Lung (tissue), 12 donors: ENCODE results near the gene PHETA1. TPM values are rescaled to one million over a fixed set of nuclear protein-coding genes. Genes with fewer than 3 reads are reported as not detected.

ENCODE experiments used
- ATAC-seq: fragments of 200-7000 bp; cut with Tn5 transposase; one replicate; pipeline ENCODE4 v1.9.1; 2020; ENCODE audit warnings: moderate number of reproducible peaks; ENCODE audit not compliant: insufficient read depth, low FRiP score
- DNase-seq, 3 donors: peaks; one replicate each; pipeline ENCODE4 v3.0.0-alpha.2; 2013 to 2017
- H3K27ac ChIP-seq, 2 donors: one replicate each; pipeline ENCODE4 v1.5.1; 2013; ENCODE audit warnings: mild to moderate bottlenecking in 2 of 2, moderate library complexity in 2 of 2, control low read depth in 1 of 2, inconsistent platforms in 1 of 2, low read depth in 1 of 2, low read length in 1 of 2
- H3K27me3 ChIP-seq, 3 donors: one replicate each; pipeline ENCODE4 v1.5.1; 2013; ENCODE audit warnings: low read length in 2 of 3; ENCODE audit not compliant: control insufficient read depth in 3 of 3, insufficient read depth in 3 of 3
- H3K36me3 ChIP-seq, 4 donors: one replicate each; pipeline ENCODE4 v1.5.1; 2013; ENCODE audit warnings: low read length in 4 of 4, mild to moderate bottlenecking in 1 of 4, moderate library complexity in 1 of 4; ENCODE audit not compliant: control insufficient read depth in 4 of 4, insufficient read depth in 4 of 4
- H3K4me1 ChIP-seq, 5 donors: one replicate each; pipeline ENCODE4 v1.5.1; 2013; ENCODE audit warnings: low read length in 5 of 5, mild to moderate bottlenecking in 2 of 5, moderate library complexity in 1 of 5; ENCODE audit not compliant: control insufficient read depth in 5 of 5, insufficient read depth in 5 of 5
- H3K4me3 ChIP-seq: one replicate; pipeline ENCODE4 v1.5.1; 2013; ENCODE audit warnings: mild to moderate bottlenecking, control low read depth, moderate library complexity
- H3K9ac ChIP-seq, 2 donors: one replicate each; pipeline ENCODE4 v1.5.1; 2013; ENCODE audit warnings: low read length in 2 of 2, control low read depth in 1 of 2; ENCODE audit not compliant: insufficient read depth in 1 of 2
- H3K9me3 ChIP-seq, 4 donors: one replicate each; pipeline ENCODE4 v1.5.1; 2013; ENCODE audit warnings: low read length in 3 of 4, mild to moderate bottlenecking in 1 of 4, moderate library complexity in 1 of 4; ENCODE audit not compliant: control insufficient read depth in 4 of 4, insufficient read depth in 3 of 4
- CTCF ChIP-seq: IDR thresholded peaks from 2 replicates; pipeline ENCODE4 v1.5.1; 2012; ENCODE audit warnings: mild to moderate bottlenecking; ENCODE audit errors: control extremely low read depth, extremely low read depth
- WGBS, 2 donors: extraction: QIAGEN DNeasy Blood & Tissue Kit; methylation state at CpG; one replicate each; pipeline ENCODE4 v1.1.7; 2013; 5-methylcytosine and 5-hydroxymethylcytosine counted together
- polyA plus RNA-seq, 2 donors: library from polyadenylated mRNA; stranded (reverse); fragments of 200-250 nt; gene quantifications; one replicate each; pipeline ENCODE4 v1.2.1, GENCODE V29; 2013
- total RNA-seq, 2 donors: library from RNA; depleted of rRNA in 1 of 2; stranded (reverse); fragments of >200 nt in 1 of 2; gene quantifications; one replicate each; pipeline ENCODE4 v1.2.1, GENCODE V29; 2014 to 2021
- donor health status: control.
- donor health status: control.
- donor health status: Bipolar disorder and iron deficiency.
- donor health status: healthy.
- donor health status: DM: yes; HTN: yes; CAD: no.

Gene PHETA1
- total and polyA plus RNA-seq, 4 donors = 3.1 to 15.4 (median 13.2) TPM

- WGBS, 2 donors = 83 to 92% methylated on average over 12 of the region's 12 CpGs
- DNase-seq (no peak), ATAC-seq (no peak)
- Histone ChIP-seq H3K9ac (no peak overlapping the region), H3K4me3 (no peak overlapping the region), H3K36me3 (no peaks in the 10 kb centered on the region), H3K4me1 (no peaks in the 10 kb centered on the region), H3K9me3 (peaks cover 0 to 2% (median 0%) of the 10 kb centered on the region in 4 donors), H3K27me3 (no peaks in the 10 kb centered on the region), H3K27ac (no peak overlapping the region)
- TF ChIP-seq CTCF = no peak
Observed at GRCh38 chr12:111328138-111328537, 40.8 kb downstream of the PHETA1 start.

- no peak for TF ChIP-seq CTCF
- Histone ChIP-seq H3K4me1 (no peaks in the 10 kb centered on the region), H3K27me3 (no peaks in the 10 kb centered on the region), H3K9ac (no peak overlapping the region), H3K36me3 (no peaks in the 10 kb centered on the region), H3K4me3 (no peak overlapping the region), H3K27ac (no peak overlapping the region), H3K9me3 (peaks cover 0 to 2% (median 0%) of the 10 kb centered on the region in 4 donors)
- WGBS, 2 donors = 84 to 93% methylated on average over 6 of the region's 6 CpGs
- no peak for ATAC-seq
- no peak for DNase-seq
Observed at GRCh38 chr12:111327474-111327873, 41.4 kb downstream of the PHETA1 start.

- no peaks in the 10 kb centered on the region for H3K36me3 ChIP-seq
- ATAC-seq (no peak), DNase-seq (no peak)
- no peak overlapping the region for H3K9ac ChIP-seq
- WGBS, 2 donors = 83 to 89% methylated on average over 25 of the region's 25 CpGs
- H3K4me1 ChIP-seq = no peaks in the 10 kb centered on the region
- H3K4me3 ChIP-seq = no peak overlapping the region
- no peaks in the 10 kb centered on the region for H3K27me3 ChIP-seq
- no peak for TF ChIP-seq CTCF
- no peak overlapping the region for H3K27ac ChIP-seq
- H3K9me3 ChIP-seq = peaks cover 0 to 2% (median 0%) of the 10 kb centered on the region in 4 donors
Observed at GRCh38 chr12:111322336-111323250, 46.3 kb downstream of the PHETA1 start.
